A673 (cell line): ENCODE data around the gene PPARA. TPM values are rescaled to one million over a fixed set of nuclear protein-coding genes. Genes with fewer than 3 reads are reported as not detected.
A peak's percentile ranks its signal among the peaks of the same experiment; 100 is the strongest.

Experiments
- BruUV-seq: library from RNA; stranded (reverse); fragments of 400-500 nt; replicated peaks from 2 replicates; lab custom pipeline; 2021; lab: Mats Ljungman, UMichigan
- CTCF ChIA-PET: fragments of 300-600 bp; sonication (Branson Sonifier 250); formaldehyde crosslinking; loops from one replicate; lab custom pipeline; 2022; ENCODE audit warnings: antibody characterized with exemption; lab: Charles Lee
- POLR2A ChIA-PET: fragments of 300-600 bp; sonication (Branson Sonifier 250); formaldehyde crosslinking; loops from one replicate; lab custom pipeline; 2022; ENCODE audit warnings: antibody characterized with exemption; ENCODE audit not compliant: low non-redundant PET; lab: Charles Lee
- DNase-seq: peaks from one replicate; pipeline ENCODE4 v3.0.0-alpha.2; 2015; ENCODE audit warnings: low spot score
- H3K27ac ChIP-seq: fragments of 200-600 bp; sonication (generic); 2 replicates; pipeline ENCODE4 v1.5.1; 2016; ENCODE audit warnings: mixed run types, low read depth, mild to moderate bottlenecking, mixed read lengths, antibody characterized with exemption, low read length; ENCODE audit not compliant: poor library complexity, severe bottlenecking
- H3K27me3 ChIP-seq: fragments of 200-600 bp; sonication (generic); replicated peaks from 2 replicates; pipeline ENCODE4 v1.6.1; 2017; ENCODE audit warnings: mixed run types, low read depth, mild to moderate bottlenecking, mixed read lengths, antibody characterized with exemption, low read length; ENCODE audit not compliant: insufficient read depth, poor library complexity
- H3K36me3 ChIP-seq: fragments of 200-600 bp; sonication (generic); 2 replicates; pipeline ENCODE4 v1.6.1; 2016; ENCODE audit warnings: mixed run types, mild to moderate bottlenecking, mixed read lengths, antibody characterized with exemption, low read length; ENCODE audit not compliant: insufficient read depth, poor library complexity, severe bottlenecking
- H3K4me1 ChIP-seq: fragments of 200-600 bp; sonication (generic); 2 replicates; pipeline ENCODE4 v1.6.1; 2017; ENCODE audit warnings: mixed run types, mild to moderate bottlenecking, mixed read lengths, antibody characterized with exemption, low read length; ENCODE audit not compliant: insufficient read depth, poor library complexity, severe bottlenecking
- H3K4me3 ChIP-seq: fragments of 200-600 bp; sonication (generic); 2 replicates; pipeline ENCODE4 v1.5.1; 2016; ENCODE audit warnings: low read depth, mixed run types, mild to moderate bottlenecking, mixed read lengths, low read length; ENCODE audit not compliant: poor library complexity, severe bottlenecking
- H3K9me3 ChIP-seq: fragments of 200-600 bp; sonication (generic); 2 replicates; pipeline ENCODE4 v1.6.1; 2016; ENCODE audit warnings: mixed run types, low read depth, mild to moderate bottlenecking, mixed read lengths, antibody characterized with exemption, low read length; ENCODE audit not compliant: poor library complexity, severe bottlenecking
- CTCF ChIP-seq: fragments of 300-800, 200-600 bp; sonication (generic); conservative IDR thresholded peaks from 2 replicates; pipeline ENCODE4 v1.5.1; 2017; ENCODE audit warnings: low read depth, mild to moderate bottlenecking, antibody characterized with exemption, low read length, moderate library complexity, mixed read lengths
- EZH2 ChIP-seq: fragments of 200-600 bp; sonication (generic); IDR thresholded peaks from 2 replicates; pipeline ENCODE4 v1.6.1; 2017; ENCODE audit warnings: borderline replicate concordance, low read depth, mild to moderate bottlenecking, mixed read lengths, antibody characterized with exemption, low read length; ENCODE audit not compliant: poor library complexity, severe bottlenecking
- intact Hi-C: fragments of 100-400 bp; cut with micrococcal nuclease; formaldehyde crosslinking; loops from one replicate; pipeline ENCODE4 v1.10.0; 2022; ENCODE audit not compliant: unreplicated experiment
- total RNA-seq: library from RNA; stranded (reverse); gene quantifications from 2 replicates; pipeline ENCODE4 v1.2.3, GENCODE V29; 2021

The PPARA gene
- total RNA-seq, 1 experiment from 2014 or later, result 2.0 TPM

GRCh38 chr22:46115388-46115678, 35.0 kb upstream of the PPARA start:
- no peak for DNase-seq
- peaks cover 26% of the 10 kb centered on the region for H3K36me3 ChIP-seq
- no peaks in the 10 kb centered on the region for H3K9me3 ChIP-seq
- ChIA-PET CTCF (interaction anchor here (1.8 kb wide), 1 partner anchor 109 kb away, joined by 13 read pairs; no protein-coding TSS in a partner anchor), POLR2A (no interaction called here)
- H3K4me1 ChIP-seq, result no peaks in the 10 kb centered on the region
- intact Hi-C loops, result no loop called here
- no peaks in the 10 kb centered on the region for H3K27me3 ChIP-seq
- H3K4me3 ChIP-seq, result no peak overlapping the region
- no peak overlapping the region for H3K27ac ChIP-seq
- BruUV-seq, result no TSS peak
- TF ChIP-seq CTCF (no peak), EZH2 (no peak)

- BruUV-seq, result no TSS peak
- no peak for TF ChIP-seq CTCF
- no peak for TF ChIP-seq EZH2
- Histone ChIP-seq H3K9me3 (no peaks in the 10 kb centered on the region), H3K4me1 (no peaks in the 10 kb centered on the region), H3K27ac (no peak overlapping the region), H3K27me3 (no peaks in the 10 kb centered on the region), H3K4me3 (no peak overlapping the region), H3K36me3 (peaks cover 20% of the 10 kb centered on the region)
- CTCF ChIA-PET, result interaction anchor here (1.5 to 1.8 kb wide), 2 partner anchors 110 to 120 kb away, joined by 4 to 13 read pairs; no protein-coding TSS in a partner anchor
- no peak for DNase-seq
- POLR2A ChIA-PET, result interaction anchor here (0.7 kb wide), 1 partner anchor 42 kb away, joined by 25 read pairs; no protein-coding TSS in a partner anchor
- intact Hi-C loops, result loop anchor here (2.0 kb wide), 1 partner anchor 109 kb away; no protein-coding TSS in a partner anchor
These were observed 34.4 kb upstream of the PPARA start for GRCh38 chr22:46115755-46116490.

- ChIA-PET POLR2A (interaction anchor here (0.6 to 0.7 kb wide), 2 partner anchors 43 to 46 kb away, joined by 3 to 25 read pairs; no protein-coding TSS in a partner anchor), CTCF (interaction anchor here (0.6 to 1.8 kb wide), 9 partner anchors 38 to 275 kb away, joined by 3 to 13 read pairs (median 4); no protein-coding TSS in a partner anchor)
- no TSS peak for BruUV-seq
- TF ChIP-seq EZH2 (no peak), CTCF (peak; percentile 89)
- Histone ChIP-seq H3K4me3 (no peak overlapping the region), H3K9me3 (no peaks in the 10 kb centered on the region), H3K36me3 (peaks cover 18% of the 10 kb centered on the region), H3K27me3 (no peaks in the 10 kb centered on the region), H3K4me1 (no peaks in the 10 kb centered on the region), H3K27ac (no peak overlapping the region)
- peak; percentile 79 for DNase-seq
- intact Hi-C loops, result loop anchor here (2.0 kb wide), 1 partner anchor 110 kb away; no protein-coding TSS in a partner anchor
These were observed 33.8 kb upstream of the PPARA start for GRCh38 chr22:46116491-46116958.
